ENCODE data around the gene PLK3. TPM values are rescaled to one million over a fixed set of nuclear protein-coding genes. Genes with fewer than 3 reads are reported as not detected.

The PLK3 gene
- total RNA-seq, 1 donor from 2014 or later = 6.8 TPM

DNA sequence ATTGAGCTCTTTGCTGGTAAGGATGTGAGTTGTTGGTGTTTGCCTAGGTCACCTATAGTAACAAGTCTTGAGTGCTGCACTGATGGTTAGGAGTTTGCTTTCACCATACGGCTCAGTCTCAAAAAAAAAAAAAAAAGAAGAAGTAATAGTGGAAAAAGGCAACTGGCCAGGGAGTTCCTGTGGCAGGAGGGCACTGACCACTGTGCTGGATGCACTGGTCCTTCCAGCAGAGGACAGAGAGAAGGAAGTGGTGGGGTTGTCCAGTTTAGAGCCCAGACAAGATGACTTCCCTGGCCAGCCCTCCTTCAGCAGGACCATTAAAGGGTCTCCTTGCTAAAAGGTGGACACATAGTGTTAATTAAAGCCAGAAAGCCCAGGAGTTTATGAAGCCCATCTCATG is 54.8 kb downstream of the PLK3 start:
- no peak overlapping the region for H3K9ac ChIP-seq (ENCODE audit: low read depth in 1 of 3, low read length in 3 of 3)
- no peaks in the 10 kb centered on the region for H3K4me1 ChIP-seq (ENCODE audit: control insufficient read depth in 3 of 3, insufficient read depth in 3 of 3, low read length in 3 of 3)
- H3K27ac ChIP-seq (ENCODE audit: low read depth, low read length) = no peak overlapping the region
- no peaks in the 10 kb centered on the region for H3K27me3 ChIP-seq (ENCODE audit: control insufficient read depth in 3 of 3, insufficient read depth in 3 of 3, low read length in 3 of 3)
- no peak overlapping the region for H3K4me3 ChIP-seq (ENCODE audit: low read length in 3 of 3)
- H3K9me3 ChIP-seq (ENCODE audit: control insufficient read depth in 3 of 3, low read length in 3 of 3) = no peaks in the 10 kb centered on the region
- H3K36me3 ChIP-seq (ENCODE audit: control insufficient read depth in 3 of 3, insufficient read depth in 3 of 3, low read length in 3 of 3) = peaks cover 18 to 27% (median 19%) of the 10 kb centered on the region in 3 donors

Small RNA genes lying within 50 kb of the gene (small RNA-seq; reads per million reads assigned to genes)
- gene AL136380.1 (not detected), gene SNORD38A (64.6 reads per million, percentile 96 among the genes with 10 or more reads in this experiment), gene SNORD38B (not detected), gene SNORD46 (1,797 reads per million, percentile 99 among the genes with 10 or more reads in this experiment), gene SNORD55 (not detected)

Other genes starting within 250 kb of the PLK3 start
- gene TMEM53, start 125.9 kb upstream of the PLK3 start, total RNA-seq = 3.1 TPM
- 0.52 TPM for gene ARMH1, start 125.7 kb upstream of the PLK3 start, total RNA-seq
- gene RNU5D-1, start 69.2 kb upstream of the PLK3 start, total RNA-seq = not detected
- gene KIF2C, start 60.5 kb upstream of the PLK3 start, total RNA-seq = 4.7 TPM
- gene RPS8, start 24.8 kb upstream of the PLK3 start, total RNA-seq = 1,786 TPM
- not detected for gene BEST4, start 12.2 kb upstream of the PLK3 start, total RNA-seq
- not detected for gene DYNLT4, start 7.0 kb downstream of the PLK3 start, total RNA-seq
- gene BTBD19, start 8.1 kb downstream of the PLK3 start, total RNA-seq = 5.7 TPM
- gene PTCH2, start 42.9 kb downstream of the PLK3 start, total RNA-seq = 1.6 TPM
- 34.4 TPM for gene EIF2B3, start 186.2 kb downstream of the PLK3 start, total RNA-seq
- gene HECTD3, start 210.9 kb downstream of the PLK3 start, total RNA-seq = 8.9 TPM
- 149 TPM for gene UROD, start 211.9 kb downstream of the PLK3 start, total RNA-seq